Activated T-cell treated with anti-CD3 and anti-CD28 coated beads, Interleukin-2, amount 50 U/mL, for 24 hours (primary cell): ENCODE results near the gene CXCR5.

Experiments
- DNase-seq: peaks from one replicate; pipeline ENCODE4 v3.0.0-alpha.2; 2020
- H3K27ac Mint-ChIP-seq: 2 replicates; pipeline ENCODE4 v1.8.0; 2020; ENCODE audit warnings: mild to moderate bottlenecking, mixed read lengths
- H3K27me3 Mint-ChIP-seq: 2 replicates; pipeline ENCODE4 v1.8.0; 2020; ENCODE audit warnings: mixed read lengths
- H3K36me3 Mint-ChIP-seq: 2 replicates; pipeline ENCODE4 v1.8.0; 2020; ENCODE audit warnings: low read depth, mixed read lengths
- H3K4me1 Mint-ChIP-seq: 2 replicates; pipeline ENCODE4 v1.8.0; 2020; ENCODE audit warnings: low read depth, mixed read lengths
- H3K4me3 Mint-ChIP-seq: 2 replicates; pipeline ENCODE4 v1.8.0; 2020; ENCODE audit warnings: mild to moderate bottlenecking, moderate library complexity, mixed read lengths
- H3K9me3 Mint-ChIP-seq: 2 replicates; pipeline ENCODE4 v1.8.0; 2020; ENCODE audit warnings: mixed read lengths

The CXCR5 gene

GRCh38 chr11:118918128-118918685, 34.5 kb downstream of the CXCR5 start:
- peak; percentile 64 for DNase-seq
- peaks cover 12% of the 10 kb centered on the region for H3K36me3 Mint-ChIP-seq
- peak overlapping the region; percentile 85 for H3K4me3 Mint-ChIP-seq
- no peaks in the 10 kb centered on the region for H3K9me3 Mint-ChIP-seq
- H3K27me3 Mint-ChIP-seq: no peaks in the 10 kb centered on the region
- peak overlapping the region; percentile 99 for H3K27ac Mint-ChIP-seq
- peaks cover 91% of the 10 kb centered on the region for H3K4me1 Mint-ChIP-seq

DNA sequence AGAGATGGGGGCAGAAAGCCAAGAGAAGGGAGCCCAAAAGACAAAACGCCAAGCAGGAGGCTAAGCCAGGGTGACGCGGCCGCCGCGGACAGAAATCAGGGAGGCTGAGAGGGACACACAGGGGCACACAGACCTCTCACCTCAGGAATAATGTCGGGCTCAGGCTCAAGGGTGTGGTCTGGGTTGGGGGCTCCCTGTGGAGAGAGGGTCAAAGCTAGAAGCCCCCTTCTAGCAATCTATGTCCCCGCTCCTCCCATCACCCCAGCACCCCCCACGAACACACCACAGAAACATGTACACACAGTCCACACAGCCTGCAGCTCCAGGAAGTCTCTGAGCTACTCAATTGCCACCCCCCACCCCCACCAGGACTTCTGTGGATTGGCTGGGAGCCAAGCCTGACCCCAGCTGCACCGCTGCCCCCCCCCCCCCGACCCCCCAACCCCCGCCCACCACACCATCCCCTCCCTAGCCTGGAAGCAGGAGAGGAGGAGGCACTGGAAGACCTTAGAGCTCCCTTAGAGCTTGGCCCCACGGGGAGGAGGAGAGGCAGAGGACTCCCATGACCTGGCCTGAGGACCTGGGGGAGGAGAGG, 35.1 kb downstream of the CXCR5 start:
- Mint-ChIP-seq H3K36me3 (peaks cover 12% of the 10 kb centered on the region), H3K27ac (peak overlapping the region; percentile 99), H3K9me3 (no peaks in the 10 kb centered on the region), H3K4me1 (peaks cover 92% of the 10 kb centered on the region), H3K4me3 (peak overlapping the region; percentile 88), H3K27me3 (no peaks in the 10 kb centered on the region)
- DNase-seq: peak; percentile 52

GRCh38 chr11:118921121-118921928, 37.6 kb downstream of the CXCR5 start:
- peak overlapping the region; percentile 88 for H3K27ac Mint-ChIP-seq
- H3K36me3 Mint-ChIP-seq: peaks cover 10% of the 10 kb centered on the region
- peak overlapping the region; percentile 88 for H3K4me3 Mint-ChIP-seq
- H3K27me3 Mint-ChIP-seq: no peaks in the 10 kb centered on the region
- H3K9me3 Mint-ChIP-seq: no peaks in the 10 kb centered on the region
- H3K4me1 Mint-ChIP-seq: peaks cover 77% of the 10 kb centered on the region
- peak; percentile 48 for DNase-seq

DNA sequence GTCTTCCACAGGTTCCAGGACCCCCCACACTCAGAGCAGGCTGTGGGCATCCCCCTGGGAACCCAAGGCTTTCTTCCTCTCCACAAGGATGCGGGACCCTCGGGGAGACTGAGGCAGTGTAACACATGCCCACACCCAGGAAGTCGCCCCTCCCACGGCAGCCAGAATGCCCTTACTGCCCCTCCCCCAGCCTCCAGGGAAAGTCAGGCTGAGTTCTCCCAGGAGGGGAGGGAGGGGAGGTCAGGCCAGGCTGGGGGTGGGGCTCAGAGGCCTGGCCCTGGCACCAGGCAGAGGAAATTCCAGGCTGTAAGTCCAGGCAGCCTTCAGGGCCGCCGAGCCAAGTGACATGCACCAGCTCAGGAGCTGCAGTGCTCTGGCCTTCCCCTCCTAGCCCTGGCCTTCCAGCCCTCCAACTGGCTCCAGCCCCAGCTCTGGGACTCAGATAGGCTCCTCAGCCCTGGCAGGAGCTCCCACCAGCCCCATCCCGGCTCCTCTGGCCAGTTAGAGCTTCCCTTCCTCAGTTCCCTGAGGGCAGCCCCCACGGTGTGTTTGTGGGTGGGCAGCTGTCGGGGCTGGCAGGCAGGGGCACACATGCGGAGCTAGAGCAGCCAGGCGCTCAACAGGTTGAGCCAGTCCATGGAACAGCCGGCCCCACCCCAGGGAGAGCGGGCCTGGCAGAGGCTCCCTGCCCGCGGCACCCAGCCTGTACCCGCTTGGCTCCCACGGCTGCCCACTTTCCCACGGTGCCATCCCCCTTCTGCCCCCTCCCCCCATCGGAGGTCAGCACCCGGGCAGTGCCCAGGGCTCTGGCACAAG, 38.4 kb downstream of the CXCR5 start:
- H3K27ac Mint-ChIP-seq: peak overlapping the region; percentile 91

DNA sequence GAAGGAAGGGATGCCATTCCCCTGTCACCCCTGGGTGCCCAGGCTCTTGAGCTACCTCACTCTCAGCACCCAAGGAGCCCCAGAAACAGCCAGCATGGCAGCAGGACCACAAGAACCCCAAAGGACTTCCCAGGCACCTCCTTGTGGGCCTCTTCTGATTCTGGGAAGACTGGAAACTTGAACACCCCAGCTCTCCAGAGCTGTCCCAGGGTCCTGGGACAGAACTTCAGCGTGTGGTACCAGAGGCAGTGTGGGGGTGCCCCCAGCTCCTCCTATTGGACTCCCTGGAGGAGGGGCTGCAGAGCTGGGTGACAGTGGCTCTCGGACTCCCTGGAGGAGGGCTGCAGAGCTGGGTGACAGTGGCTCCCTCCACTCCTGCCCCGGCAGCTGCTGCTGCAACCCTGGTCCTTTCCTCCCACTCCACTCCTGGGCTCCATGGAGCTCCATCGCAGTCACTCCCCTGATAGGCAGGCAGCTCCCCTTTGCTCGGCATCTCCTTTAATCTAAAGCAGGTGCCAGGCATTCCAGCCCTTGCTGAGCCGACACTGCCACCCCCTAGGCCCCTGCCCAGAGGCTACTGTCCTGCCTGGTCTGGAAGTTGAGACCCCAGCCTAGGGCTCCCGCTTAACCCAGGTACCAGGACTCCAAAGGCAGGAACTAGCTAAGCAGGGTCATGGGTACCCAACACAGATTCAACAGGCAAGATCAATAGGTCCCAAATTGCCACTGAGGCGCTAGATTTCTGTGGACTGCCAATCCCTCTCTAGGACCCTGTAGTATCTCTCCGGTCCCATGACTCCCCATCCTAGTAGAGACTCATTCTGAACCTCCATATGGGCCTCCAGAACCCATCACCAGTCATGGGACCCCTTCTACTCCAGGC, 39.3 kb downstream of the CXCR5 start:
- H3K27me3 Mint-ChIP-seq: no peaks in the 10 kb centered on the region
- peaks cover 77% of the 10 kb centered on the region for H3K4me1 Mint-ChIP-seq
- peak overlapping the region; percentile 91 for H3K27ac Mint-ChIP-seq
- H3K9me3 Mint-ChIP-seq: no peaks in the 10 kb centered on the region
- peak; percentile 44 for DNase-seq
- H3K4me3 Mint-ChIP-seq: peak overlapping the region; percentile 88
- H3K36me3 Mint-ChIP-seq: peaks cover 3% of the 10 kb centered on the region

More for the DNA sequence above, 38.4 kb downstream of the CXCR5 start:
- no peaks in the 10 kb centered on the region for H3K9me3 Mint-ChIP-seq
- H3K27me3 Mint-ChIP-seq: no peaks in the 10 kb centered on the region
- peak; percentile 36 for DNase-seq
- peak overlapping the region; percentile 88 for H3K4me3 Mint-ChIP-seq
- peaks cover 9% of the 10 kb centered on the region for H3K36me3 Mint-ChIP-seq
- H3K4me1 Mint-ChIP-seq: peaks cover 77% of the 10 kb centered on the region

GRCh38 chr11:118923721-118924587, 40.3 kb downstream of the CXCR5 start:
- peaks cover 3% of the 10 kb centered on the region for H3K36me3 Mint-ChIP-seq
- no peaks in the 10 kb centered on the region for H3K9me3 Mint-ChIP-seq
- peak overlapping the region; percentile 88 for H3K4me3 Mint-ChIP-seq
- H3K27me3 Mint-ChIP-seq: no peaks in the 10 kb centered on the region
- H3K4me1 Mint-ChIP-seq: peaks cover 75% of the 10 kb centered on the region
- peak overlapping the region; percentile 91 for H3K27ac Mint-ChIP-seq
- DNase-seq: peak; percentile 45

GRCh38 chr11:118924591-118925585, 41.2 kb downstream of the CXCR5 start:
- peaks cover 69% of the 10 kb centered on the region for H3K4me1 Mint-ChIP-seq

GRCh38 chr11:118927554-118928100, 43.9 kb downstream of the CXCR5 start:
- H3K27ac Mint-ChIP-seq: peak overlapping the region; percentile 99
- no peaks in the 10 kb centered on the region for H3K9me3 Mint-ChIP-seq
- H3K4me1 Mint-ChIP-seq: peaks cover 63% of the 10 kb centered on the region
- no peaks in the 10 kb centered on the region for H3K27me3 Mint-ChIP-seq
- no peak for DNase-seq
- H3K4me3 Mint-ChIP-seq: peak overlapping the region; percentile 90
- H3K36me3 Mint-ChIP-seq: peaks cover 3% of the 10 kb centered on the region

More at GRCh38 chr11:118924591-118925585, 41.2 kb downstream of the CXCR5 start:
- H3K27ac Mint-ChIP-seq: peak overlapping the region; percentile 91
- peak; percentile 74 for DNase-seq
- H3K27me3 Mint-ChIP-seq: no peaks in the 10 kb centered on the region
- H3K4me3 Mint-ChIP-seq: peak overlapping the region; percentile 88
- no peaks in the 10 kb centered on the region for H3K9me3 Mint-ChIP-seq
- peaks cover 3% of the 10 kb centered on the region for H3K36me3 Mint-ChIP-seq

DNA sequence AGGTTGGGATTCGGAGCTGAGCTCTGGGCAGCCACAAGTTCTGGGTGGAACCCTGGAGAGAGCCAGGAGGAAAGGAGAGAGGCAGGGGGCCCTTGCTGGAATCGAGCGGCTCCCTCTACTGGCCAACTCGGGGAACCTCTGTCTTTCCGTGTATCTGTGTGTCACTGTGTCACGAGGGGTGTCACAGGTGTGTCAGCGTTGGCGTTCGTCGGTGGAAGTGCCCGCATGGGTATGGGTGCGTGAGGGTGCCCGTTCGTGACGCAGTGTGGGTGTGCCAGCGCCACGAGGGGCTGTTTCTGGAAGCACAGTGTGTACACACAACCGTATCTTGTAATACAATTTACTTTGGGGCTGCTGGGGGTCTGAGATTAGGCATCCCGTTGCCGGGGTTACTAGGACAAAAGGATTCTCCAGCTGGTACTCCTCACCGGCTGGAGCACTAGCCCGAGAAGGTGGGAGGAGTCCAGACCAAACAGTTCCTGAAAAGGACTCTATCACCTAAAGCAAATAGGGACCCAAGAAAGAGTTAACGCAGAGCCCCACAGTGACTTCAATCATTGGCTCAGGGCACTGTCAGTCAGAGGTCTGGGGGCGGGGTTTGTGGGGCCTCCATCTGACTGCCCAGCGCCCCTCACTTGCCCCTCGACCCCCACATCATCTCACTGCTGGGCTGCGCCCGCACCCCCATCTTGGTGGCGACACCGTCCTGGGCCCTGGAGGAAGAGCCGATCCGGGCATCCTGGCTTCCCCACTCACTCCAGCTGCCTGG, 44.6 kb downstream of the CXCR5 start:
- Mint-ChIP-seq H3K27me3 (no peaks in the 10 kb centered on the region), H3K4me3 (peak overlapping the region; percentile 90), H3K9me3 (no peaks in the 10 kb centered on the region), H3K4me1 (peaks cover 61% of the 10 kb centered on the region), H3K36me3 (peaks cover 3% of the 10 kb centered on the region), H3K27ac (peak overlapping the region; percentile 99)
- peak; percentile 98 for DNase-seq

GRCh38 chr11:118928870-118929500, 45.3 kb downstream of the CXCR5 start:
- Mint-ChIP-seq H3K36me3 (peaks cover 3% of the 10 kb centered on the region), H3K27ac (peak overlapping the region; percentile 99), H3K4me3 (peak overlapping the region; percentile 90), H3K9me3 (no peaks in the 10 kb centered on the region), H3K4me1 (peaks cover 54% of the 10 kb centered on the region), H3K27me3 (no peaks in the 10 kb centered on the region)
- DNase-seq: no peak
